Esophagus squamous epithelium (tissue), 4 donors: Measurements from ENCODE around the gene FMN2.

ENCODE experiments used
- POLR2A ChIP-seq, 4 donors: fragments of 450-650 bp; IDR thresholded peaks; one replicate each; pipeline ENCODE4 v1.6.1; 2017; ENCODE audit warnings: antibody characterized with exemption in 4 of 4, mild to moderate bottlenecking in 4 of 4, moderate library complexity in 3 of 4
- TF ChIP-seq, protein P1 (sequence below), 6 experiments: fragments of 450-650 bp in 4 of 6; fragments of 200-600 bp in 2 of 6; sonication (generic) in 2 of 6; IDR thresholded peaks; one replicate each; pipeline ENCODE4 v1.5.1; 2016 to 2019; ENCODE audit warnings: antibody characterized with exemption in 6 of 6, mild to moderate bottlenecking in 4 of 6, moderate library complexity in 4 of 6

DNA sequence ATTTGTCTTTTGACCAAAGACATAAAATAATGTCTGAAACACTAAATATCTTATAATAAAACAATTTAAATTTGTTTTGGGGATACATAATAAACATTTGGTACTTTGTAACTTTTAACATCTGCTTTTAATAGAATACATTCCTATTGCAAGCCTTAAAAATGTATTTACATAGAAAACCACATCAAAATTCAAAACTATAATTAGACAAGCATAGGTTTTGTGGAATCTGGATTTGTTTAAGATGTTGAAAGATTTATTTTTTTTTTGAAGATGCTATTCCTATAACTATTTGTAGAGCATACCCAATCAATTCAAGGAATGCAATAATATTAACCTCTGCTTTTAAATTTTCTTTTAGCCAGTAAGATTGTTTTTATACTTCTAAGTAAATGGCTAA, 125.7 kb downstream of the FMN2 start:
- TF ChIP-seq, protein P1, sequence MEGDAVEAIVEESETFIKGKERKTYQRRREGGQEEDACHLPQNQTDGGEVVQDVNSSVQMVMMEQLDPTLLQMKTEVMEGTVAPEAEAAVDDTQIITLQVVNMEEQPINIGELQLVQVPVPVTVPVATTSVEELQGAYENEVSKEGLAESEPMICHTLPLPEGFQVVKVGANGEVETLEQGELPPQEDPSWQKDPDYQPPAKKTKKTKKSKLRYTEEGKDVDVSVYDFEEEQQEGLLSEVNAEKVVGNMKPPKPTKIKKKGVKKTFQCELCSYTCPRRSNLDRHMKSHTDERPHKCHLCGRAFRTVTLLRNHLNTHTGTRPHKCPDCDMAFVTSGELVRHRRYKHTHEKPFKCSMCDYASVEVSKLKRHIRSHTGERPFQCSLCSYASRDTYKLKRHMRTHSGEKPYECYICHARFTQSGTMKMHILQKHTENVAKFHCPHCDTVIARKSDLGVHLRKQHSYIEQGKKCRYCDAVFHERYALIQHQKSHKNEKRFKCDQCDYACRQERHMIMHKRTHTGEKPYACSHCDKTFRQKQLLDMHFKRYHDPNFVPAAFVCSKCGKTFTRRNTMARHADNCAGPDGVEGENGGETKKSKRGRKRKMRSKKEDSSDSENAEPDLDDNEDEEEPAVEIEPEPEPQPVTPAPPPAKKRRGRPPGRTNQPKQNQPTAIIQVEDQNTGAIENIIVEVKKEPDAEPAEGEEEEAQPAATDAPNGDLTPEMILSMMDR (IDR thresholded peaks at IDR 0.05), result no peak
- TF ChIP-seq POLR2A (IDR thresholded peaks at IDR 0.05), result no peak
